ENCODE data around the gene LAMA4.

- TF ChIP-seq CTCF (IDR thresholded peaks at IDR 0.05) (no peak), EZH2 (IDR thresholded peaks at IDR 0.05) (no peak), EZH2phosphoT487 (IDR thresholded peaks at IDR 0.05) (no peak)
Observed at GRCh38 chr6:112231594-112232060, 22.7 kb downstream of the LAMA4 start.

Data from neural progenitor cell (in vitro differentiated cells).